Stimulated activated CD4-positive, alpha-beta T cell treated with anti-CD3 and anti-CD28 coated beads, Interleukin-1b, Interleukin-23, amount 100 ng/mL, for 4 hours (primary cell): ENCODE measurements around the gene TMTC2.

Experiments used
- DNase-seq, 2 donors: peaks; one replicate each; pipeline ENCODE4 v3.0.0-alpha.2; 2020; ENCODE audit warnings: low read depth in 2 of 2

TMTC2 gene

DNA sequence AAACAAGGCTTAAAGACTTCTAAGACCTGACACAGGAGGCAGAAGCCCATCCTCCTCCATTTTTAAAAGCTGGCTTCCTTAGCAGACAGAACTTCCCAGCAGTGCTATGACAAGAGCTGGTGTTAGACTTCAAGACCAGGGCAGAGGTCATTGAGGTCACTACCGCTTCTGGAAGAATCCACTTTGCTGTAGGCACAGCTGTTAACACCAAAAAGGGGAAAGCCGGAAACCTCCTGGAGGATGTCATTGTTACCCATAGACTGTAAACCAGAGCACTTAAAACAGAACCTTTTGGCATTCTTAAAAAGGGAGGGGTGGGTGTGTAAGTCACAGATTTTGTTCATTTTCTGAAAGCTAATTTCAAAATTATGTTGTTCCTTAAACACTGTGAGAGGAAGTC lies 445.7 kb downstream of the TMTC2 start:
- DNase-seq, result no peak

DNA sequence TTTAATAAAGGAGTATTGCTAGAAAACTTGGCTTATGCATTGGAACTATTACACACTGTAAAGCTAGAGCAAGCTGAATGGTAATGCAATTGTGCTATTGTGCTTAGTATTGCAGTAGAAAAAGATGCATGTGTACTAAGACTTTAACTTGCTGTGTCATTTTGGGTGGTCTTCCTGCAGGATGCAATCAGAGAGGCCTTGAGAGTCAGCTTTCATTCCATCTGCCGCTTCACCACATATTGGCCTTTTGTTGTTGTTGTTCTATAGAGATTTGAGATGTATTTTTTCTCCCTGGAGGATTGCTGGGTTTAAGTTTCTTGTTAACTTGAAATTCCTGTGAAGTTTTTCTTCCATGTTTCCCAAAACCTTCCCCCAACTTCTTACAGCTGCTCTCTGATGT lies 449.7 kb downstream of the TMTC2 start:
- no peak for DNase-seq

DNA sequence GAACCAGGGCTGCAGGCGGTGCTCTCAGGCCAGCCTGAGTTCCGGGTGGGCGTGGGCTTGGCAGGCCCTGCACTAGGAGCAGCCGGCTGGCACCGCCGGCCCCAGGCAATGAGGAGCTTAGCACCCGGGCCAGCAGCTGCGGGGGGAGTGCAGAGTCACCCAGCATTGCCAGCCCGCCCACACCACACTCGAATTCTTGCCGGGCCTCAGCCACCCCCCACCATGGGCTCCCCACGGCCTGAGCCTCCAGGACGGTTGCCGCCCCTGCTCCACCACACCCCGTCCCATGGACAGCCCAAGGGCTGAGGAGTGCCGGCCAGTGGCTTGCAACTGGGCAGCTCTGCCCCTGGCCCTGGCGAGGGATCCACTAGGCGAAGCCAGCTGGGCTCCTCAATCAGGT lies 453.4 kb downstream of the TMTC2 start:
- no peak for DNase-seq

DNA sequence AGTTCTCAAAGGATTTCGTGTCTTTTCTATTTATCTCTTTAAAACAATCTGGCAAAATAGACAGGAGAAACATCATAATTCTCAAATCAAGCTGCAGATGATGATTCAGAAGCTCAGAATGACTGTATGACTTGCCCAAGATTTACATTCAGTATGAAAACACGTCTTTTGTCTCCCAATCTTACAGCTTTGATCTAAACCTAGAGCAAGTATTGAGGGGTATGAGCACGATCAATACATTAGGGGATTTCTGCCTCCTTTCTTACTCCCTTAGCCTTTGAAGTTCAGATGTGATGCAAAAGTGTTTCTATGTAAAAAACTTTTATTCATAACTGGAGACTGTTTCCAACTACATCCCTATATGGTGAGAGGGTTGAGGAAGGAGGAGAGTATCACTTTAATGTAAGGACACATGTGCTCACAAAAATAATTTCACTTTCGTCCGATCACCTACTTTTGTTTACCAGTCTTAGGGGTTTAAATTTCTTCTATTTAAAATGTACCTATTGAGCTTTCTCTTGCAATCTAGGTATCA lies 454.8 kb downstream of the TMTC2 start:
- no peak for DNase-seq

DNA sequence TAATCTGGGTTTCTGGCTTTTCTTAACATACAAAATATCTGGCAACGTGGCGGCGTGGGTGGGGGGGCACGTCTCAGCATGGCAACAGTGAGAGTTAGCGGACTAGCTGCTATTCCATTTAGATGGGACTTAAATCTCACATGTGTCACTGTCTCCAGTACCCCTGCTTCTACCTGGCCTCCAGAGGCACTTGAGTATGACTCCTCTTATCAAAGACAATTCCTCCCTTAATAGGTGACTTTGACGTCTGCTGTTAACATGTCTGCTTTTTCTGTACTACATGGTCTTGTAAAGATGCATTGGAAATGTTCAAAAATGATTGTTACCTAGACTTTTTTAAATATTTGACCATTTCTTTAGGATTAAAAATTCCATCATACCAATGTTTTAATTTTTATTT lies 456.2 kb downstream of the TMTC2 start:
- no peak for DNase-seq

DNA sequence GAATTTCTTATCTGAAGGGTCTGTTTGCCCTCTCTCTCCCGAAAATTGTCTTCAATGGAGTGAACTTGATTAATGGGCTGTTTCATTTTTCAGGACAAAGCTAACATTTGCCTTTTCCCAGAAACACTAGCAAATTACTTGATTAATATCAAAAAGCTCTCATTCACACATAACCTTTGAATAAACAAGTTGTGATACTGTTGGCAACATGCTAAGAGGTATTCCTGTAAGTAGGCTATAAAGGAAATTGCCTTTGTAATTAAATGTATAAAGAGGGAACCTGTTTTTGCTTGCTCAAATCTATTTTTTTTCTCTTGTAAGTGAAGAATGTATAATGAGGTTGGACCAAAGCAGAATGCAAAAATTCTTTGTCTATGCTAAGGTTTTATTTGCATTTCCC lies 457.2 kb downstream of the TMTC2 start:
- DNase-seq, result no peak

DNA sequence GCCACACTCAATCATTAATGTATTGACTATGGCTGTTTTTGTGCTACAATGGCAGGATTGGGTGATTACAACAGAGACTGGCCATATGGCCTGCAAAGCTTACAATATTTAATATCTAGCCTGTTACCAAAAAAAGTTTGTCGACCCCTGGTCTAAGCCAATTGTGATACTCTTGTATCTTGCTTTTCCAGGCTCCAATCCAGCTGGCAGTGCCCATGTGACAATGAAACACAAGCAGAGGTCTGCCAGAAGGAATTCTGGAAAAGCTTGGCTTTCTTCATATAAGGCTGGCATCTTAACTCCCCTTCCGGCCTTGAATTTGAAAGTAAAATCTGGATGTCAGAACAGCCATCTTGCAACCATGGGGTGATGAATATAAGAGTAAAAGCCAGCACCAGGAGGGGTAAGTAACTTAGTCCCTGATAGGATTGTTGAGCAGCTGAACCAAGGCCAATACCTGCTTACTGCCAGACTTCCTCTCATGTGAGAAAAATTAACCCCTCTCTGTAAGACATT lies 458.7 kb downstream of the TMTC2 start:
- no peak for DNase-seq

DNA sequence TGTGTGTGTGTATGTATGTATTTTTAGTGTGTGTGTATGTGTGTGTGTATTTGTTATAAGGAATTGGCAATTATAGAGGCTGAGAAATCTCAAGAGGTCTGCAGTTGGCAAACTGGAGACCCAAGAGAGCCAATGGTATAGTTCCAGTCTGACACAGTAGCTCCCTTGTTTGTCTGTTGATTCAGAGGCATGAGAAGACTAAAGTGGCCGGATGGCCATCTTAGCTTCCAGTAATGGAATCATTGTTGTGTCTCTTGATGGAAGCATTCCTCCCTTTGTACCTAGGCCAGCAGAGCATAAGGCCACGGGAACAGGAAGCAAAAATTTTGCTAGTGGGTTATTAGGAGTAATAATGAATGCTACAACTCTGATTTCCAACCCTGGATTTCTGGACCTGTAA lies 460.6 kb downstream of the TMTC2 start:
- no peak for DNase-seq

DNA sequence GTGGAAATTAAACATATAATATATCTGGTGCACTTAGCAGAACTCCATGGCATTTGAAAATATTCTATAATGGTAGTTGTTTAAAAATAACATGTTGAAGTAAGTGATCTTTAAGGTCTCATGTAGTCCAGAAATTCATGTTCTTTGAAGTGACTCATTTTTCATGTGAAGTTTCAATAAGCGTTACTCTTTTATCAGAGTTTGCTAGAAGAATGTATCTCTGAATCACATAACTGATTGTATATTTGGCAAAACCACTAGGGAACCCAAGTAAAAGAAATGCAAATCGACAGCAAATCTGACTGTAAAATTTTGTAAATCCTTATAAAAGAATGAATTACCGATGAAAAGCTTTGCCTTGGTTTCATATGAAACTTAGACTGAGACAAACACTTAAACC lies 463.3 kb downstream of the TMTC2 start:
- DNase-seq, result no peak

DNA sequence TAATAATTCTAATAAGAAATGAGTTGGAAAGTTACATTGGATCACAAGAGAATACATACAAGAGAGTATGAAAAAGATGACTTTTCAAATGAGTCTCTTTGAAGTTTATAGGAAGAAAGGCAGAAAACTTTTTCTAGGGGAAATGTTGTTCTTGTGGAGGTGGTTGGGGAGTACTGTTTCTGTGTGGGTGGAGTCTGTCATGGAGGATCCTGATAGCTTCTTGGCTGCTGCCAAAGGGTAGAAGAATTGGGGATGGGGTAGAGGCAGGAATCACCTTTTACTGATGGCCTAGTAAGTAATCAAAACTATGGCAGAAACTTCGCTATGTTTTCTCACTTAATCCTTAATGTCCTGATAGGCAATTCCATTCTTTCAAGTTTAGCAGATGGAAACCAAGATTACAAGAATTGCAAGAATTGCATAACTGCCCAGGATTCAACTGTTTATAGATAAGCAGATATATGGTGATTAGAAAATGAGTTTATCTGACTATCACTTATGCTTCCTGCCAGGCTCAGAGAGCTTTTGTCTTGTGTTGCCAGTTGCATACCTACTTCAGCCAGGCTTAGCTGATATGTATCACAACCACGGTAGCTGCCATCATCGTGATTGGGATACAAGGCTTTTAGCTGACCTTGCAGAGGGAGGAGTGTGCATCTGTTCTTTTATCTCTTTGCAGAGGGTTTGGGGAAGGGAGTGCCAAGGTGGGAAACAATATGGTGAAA lies 463.9 kb downstream of the TMTC2 start:
- DNase-seq, result no peak

DNA sequence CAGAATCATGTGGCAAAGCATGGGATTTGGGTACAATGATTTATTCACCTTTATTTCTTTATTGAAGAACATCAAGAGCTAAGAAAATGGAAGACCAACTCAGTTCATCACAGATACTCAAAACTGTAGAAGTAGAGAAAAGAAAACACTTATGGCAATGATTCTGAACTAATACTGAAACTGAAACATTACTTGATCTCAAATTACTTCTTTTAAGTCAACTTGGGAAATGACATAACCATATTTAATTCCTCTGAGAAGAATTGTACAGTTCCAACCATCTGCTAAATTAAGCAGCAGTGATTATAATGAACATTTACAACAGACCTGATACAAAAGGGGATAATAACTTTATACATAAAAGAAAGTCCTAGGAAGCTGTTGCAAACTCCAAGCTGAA lies 466.5 kb downstream of the TMTC2 start:
- DNase-seq, result no peak

DNA sequence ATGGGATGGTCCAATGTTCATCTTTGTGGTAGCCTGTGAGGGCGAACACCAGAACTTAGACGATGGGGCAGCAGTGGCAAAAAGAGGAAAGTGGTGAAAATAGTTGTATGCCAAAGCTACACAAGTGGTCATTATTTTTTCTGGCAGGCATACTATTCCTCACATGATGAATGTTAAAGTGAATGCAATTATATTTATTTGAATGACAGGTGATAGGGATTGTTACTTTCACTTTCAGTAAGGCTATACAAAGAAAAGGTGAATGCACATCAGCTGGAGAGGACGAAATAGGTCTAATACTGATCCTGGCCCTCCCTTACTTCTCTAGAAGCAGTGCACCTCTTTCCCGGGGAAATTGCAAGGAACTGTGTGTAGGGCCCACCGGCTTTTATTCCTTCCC lies 470.1 kb downstream of the TMTC2 start:
- DNase-seq, result no peak

DNA sequence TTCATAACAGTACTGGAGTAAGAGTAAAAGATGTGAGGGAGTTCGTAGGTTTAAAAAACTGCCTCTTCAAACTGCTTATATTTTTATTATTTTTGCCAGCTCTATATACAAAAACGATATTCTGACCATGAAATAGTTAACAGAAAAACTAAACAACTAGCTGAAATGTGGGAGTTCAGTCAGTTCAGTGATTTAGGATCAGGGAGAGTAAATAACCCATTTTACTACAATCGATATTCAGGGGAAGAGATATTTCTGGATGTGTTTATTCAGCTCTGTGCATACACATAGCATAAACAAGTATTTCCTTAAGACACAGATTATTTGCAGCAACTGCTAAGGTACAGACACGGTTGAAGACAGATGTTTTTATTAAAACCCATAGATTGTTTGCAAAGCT lies 470.9 kb downstream of the TMTC2 start:
- DNase-seq, result no peak

DNA sequence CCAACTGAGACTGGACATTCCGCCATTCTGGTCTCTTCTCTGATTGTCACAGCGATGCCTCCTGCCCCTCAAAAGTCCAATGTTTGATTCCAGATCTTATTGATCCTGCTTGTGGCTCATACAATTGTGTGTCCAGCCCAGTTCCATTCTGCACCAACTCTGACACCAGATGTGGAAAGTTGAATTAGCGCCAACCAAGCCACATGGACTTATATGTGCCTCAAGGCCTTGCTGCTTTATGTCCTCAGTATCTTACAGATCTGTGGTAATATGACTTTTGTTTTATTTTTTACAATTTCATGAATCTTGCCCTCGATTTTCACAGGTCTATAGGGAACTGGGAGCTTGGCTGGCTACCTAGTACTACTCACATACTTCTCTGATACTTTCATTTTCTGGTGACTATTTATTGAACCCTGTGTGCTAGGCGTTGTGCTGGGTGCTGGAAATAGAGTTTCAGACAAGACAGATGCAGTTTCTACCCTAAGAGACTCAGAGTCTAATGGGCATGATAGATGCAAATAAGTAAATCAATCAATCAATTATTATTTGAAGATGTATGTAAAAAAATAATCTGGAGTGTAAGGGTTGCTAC lies 472.0 kb downstream of the TMTC2 start:
- DNase-seq, result no peak

DNA sequence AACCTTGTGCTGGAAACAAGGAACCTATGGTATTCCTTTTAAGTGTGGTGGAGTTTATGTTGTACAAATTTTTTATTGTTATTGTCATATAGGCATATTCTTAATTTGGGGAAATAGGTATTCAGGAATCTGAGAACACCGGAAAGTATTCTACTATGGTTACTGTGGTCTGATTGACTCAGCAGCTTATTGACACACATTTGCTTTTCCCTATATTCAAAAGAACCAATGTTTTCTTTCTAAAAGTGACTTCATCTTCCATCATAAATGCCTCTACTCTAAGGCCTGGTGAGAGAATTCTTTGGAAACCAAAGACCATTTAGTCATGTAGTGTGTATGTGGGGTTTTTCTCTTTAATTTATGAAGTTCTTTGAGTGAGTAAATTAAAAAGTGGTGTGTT lies 474.8 kb downstream of the TMTC2 start:
- no peak for DNase-seq

DNA sequence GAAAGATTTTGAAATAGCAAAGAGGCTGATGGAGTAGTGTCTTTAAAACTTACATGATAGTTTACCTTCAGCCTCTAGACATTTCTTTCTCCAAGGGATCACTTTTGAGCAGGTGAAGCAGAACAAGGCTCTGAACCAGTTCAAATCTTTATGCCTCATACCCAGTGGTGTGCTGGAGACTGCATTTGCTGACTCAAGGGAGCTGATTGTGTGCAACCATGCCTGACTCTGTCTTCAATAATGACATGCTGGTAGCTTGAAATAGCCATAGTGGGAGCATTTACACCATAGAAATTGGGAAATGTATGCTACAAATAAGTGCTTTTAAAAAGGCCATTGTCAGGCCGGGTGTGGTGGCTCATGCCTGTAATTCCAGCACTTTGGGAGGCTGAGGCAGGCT lies 482.0 kb downstream of the TMTC2 start:
- no peak for DNase-seq

DNA sequence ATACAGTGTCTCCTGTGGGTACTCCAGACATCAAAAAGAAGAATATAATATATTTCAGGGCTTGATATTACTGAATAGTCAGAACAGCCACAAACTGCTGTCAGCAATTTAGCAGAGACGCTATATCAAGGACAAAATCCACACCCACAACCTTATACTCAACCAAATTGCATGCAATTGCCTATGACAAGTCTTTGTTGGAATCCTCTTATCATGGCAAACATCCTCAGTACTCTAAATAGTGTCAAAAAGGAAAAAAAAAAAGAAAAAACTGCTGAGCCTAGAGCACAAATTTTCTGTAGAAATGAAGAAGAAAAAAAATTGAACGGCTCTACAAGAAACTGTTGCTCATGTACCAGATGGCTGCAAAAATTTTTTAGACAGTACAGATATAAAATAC lies 485.7 kb downstream of the TMTC2 start:
- no peak for DNase-seq

DNA sequence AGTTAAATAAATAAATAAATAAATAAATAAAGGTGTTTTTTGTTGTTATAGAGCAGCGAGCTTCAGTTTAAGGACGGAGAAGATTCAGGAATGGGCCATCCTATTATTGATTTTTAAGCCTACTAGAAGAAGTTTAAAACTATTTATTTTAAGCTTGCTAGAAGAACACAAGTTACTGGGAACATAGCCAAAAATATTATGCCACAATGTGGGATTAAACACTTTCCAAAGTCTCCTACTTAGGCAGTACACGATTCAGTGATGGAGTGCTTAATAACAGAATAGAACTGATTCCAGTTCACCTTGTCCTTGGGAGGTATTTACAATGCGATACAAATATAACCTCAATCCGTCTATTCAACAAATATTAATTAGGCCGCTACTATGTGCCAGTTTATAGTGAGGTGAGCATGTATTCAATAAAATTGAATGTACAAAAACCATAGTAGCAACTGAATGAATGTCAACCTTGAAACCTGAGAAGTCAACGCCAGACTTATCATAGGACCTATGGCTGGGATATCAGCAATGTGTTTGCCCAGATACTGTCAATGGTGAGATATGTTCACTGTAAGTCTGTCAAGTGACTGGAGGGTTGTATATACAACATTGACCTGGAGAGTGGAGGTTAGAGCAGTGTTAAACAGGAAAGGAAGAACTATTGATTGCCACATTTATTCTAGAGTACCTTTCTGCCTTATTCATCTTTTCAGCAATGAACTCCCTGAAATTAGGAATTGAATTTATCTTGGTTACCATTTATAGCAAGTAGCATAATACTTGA lies 486.4 kb downstream of the TMTC2 start:
- no peak for DNase-seq

DNA sequence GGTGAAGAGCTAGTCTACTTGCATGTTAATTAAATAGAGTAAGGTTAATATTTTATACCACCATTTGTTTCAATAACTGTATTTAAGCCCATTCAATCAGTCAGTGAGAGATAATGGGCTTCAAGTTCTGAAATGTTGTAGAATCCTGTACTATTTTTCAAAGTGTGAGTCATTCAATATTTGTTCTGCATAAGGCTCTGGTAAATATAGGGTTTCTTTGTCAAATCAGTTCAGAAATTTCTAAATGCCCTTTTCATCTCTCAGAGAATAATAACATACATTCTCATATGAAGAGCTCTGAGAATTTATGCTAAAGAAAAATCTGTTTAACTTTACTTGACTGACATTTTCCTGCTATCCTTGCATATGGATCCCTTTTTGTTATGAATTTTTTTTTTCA lies 493.3 kb downstream of the TMTC2 start:
- no peak for DNase-seq

DNA sequence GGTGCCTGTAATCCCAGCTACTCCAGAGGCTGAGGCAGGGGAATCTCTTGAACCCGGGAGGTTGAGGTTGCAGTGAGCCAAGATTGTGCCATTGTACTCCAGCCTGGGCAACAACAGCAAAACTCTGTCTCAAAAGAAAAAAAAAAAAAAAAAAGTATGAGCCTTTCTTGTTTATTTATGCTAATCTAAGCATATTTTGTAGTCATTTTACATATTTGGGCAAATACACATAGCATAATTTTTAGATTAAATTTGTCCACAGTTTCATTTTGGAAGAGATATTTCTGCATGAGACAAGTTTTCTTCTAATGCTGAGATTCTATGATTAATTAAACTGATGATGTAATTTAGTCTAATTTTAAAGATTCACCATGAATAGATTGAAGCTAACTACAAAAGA lies 494.4 kb downstream of the TMTC2 start:
- DNase-seq, result no peak

DNA sequence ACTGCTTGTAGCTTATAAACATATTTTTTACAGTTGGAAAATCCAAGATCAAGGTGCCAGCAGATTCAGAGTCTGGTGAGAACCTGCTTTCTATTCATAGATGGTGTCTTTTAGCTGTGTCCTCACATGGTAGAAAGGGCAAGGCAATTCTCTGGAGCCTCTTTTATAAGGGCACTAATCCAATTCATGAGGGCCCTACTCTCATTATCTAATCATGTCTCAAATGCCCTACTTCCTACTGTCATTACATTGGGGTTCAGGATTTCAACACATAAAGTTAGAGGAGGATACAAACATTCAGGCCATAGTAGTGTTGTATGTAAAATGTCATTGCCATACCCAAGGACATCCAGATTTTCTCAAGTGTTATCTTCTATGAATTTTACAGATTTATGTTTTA lies 496.4 kb downstream of the TMTC2 start:
- DNase-seq, result no peak
